H1 (cell line): Measurements from ENCODE around the gene ACHE. TPM values are rescaled to one million over a fixed set of nuclear protein-coding genes. Genes with fewer than 3 reads are reported as not detected.

Experiments used
- ATF3 ChIP-seq: IDR thresholded peaks from 2 replicates; pipeline ENCODE4 v1.6.1; 2011; ENCODE audit warnings: low read depth, mild to moderate bottlenecking, low read length; ENCODE audit not compliant: insufficient read depth
- CHD2 ChIP-seq: IDR thresholded peaks from 2 replicates; pipeline ENCODE4 v1.6.1; 2012; ENCODE audit warnings: low read length, improper control_type of control experiment
- EP300 ChIP-seq, 2 experiments: IDR thresholded peaks; 1 replicate in 1 of 2; 2 replicates in 1 of 2; pipeline ENCODE4 v1.6.1; 2011 to 2012; ENCODE audit warnings: low read depth in 2 of 2, low read length in 2 of 2, mild to moderate bottlenecking in 2 of 2, borderline replicate concordance in 1 of 2, inconsistent platforms in 1 of 2, moderate library complexity in 1 of 2
- NANOG ChIP-seq: IDR thresholded peaks from 2 replicates; pipeline ENCODE4 v1.6.1; 2011; ENCODE audit warnings: low read length, low read depth, mild to moderate bottlenecking, inconsistent platforms; ENCODE audit not compliant: insufficient read depth, poor library complexity, severe bottlenecking
- SRF ChIP-seq: IDR thresholded peaks from 2 replicates; pipeline ENCODE4 v1.6.1; 2011; ENCODE audit warnings: mild to moderate bottlenecking, low read depth, low read length, moderate library complexity
- TAF7 ChIP-seq: optimal IDR thresholded peaks from 2 replicates; pipeline ENCODE3; 2011; ENCODE audit warnings: low read depth, mild to moderate bottlenecking, inconsistent platforms, low read length, moderate library complexity, borderline replicate concordance
- USF2 ChIP-seq: IDR thresholded peaks from 2 replicates; pipeline ENCODE4 v1.6.1; 2011; ENCODE audit warnings: low read length, improper control_type of control experiment
- polyA plus RNA-seq, 7 experiments: library from polyadenylated mRNA; depleted of rRNA in 3 of 7; stranded (reverse) in 5 of 7; unstranded in 2 of 7; fragments of >200 nt in 5 of 7; fragments of 200-250 nt in 2 of 7; gene quantifications; 1 replicate in 5 of 7; 2 replicates in 1 of 7; 4 replicates in 1 of 7; pipeline versions ENCODE4 v1.2.1 to v1.2.3, GENCODE V29; 2011 to 2013; ENCODE audit warnings: missing spikeins in 2 of 7, mixed read lengths in 2 of 7
- total RNA-seq: library from RNA; stranded (reverse); fragmentation: NEBNext Ultra II Directional; extraction: Animal tissue kit (Norgen Biotek cat#: 25700); gene quantifications from 2 replicates; pipeline ENCODE4 v1.2.1, GENCODE V29; 2021

Gene ACHE
- total and polyA plus RNA-seq, 2 of the 8 experiments (the other 6 are each of a cell fraction or from before 2014, with no cell fraction given), result 1.4 to 4.3 TPM

- 0 out of 2 replicates have a peak, but pooled peaks have one; percentile 23 for TF ChIP-seq CHD2
- no peak for TF ChIP-seq TAF7
- peak in 1 of 2 experiments; percentile 73; a peak in 1 of 3 replicates for TF ChIP-seq EP300 (IDR thresholded peaks at IDR 0.05; ENCODE audit: borderline replicate concordance in 1 of 2, low read depth in 2 of 2, low read length in 2 of 2)
- peak; percentile 94 for TF ChIP-seq USF2
- peak; percentile 93 for TF ChIP-seq ATF3
- no peak for TF ChIP-seq SRF
- TF ChIP-seq NANOG, result no peak
These were observed 28.5 kb downstream of the ACHE start, which contains the start of gene TRIP6 (continued) for GRCh38 chr7:100867040-100867775.
